OCI-LY7 (cell line): Measurements from ENCODE around the gene WFDC2. TPM values are rescaled to one million over a fixed set of nuclear protein-coding genes. Genes with fewer than 3 reads are reported as not detected.

ENCODE experiments used
- BruUV-seq: library from RNA; stranded (reverse); fragments of 400-500 nt; replicated peaks from 2 replicates; lab custom pipeline; 2021; lab: Mats Ljungman, UMichigan
- CTCF ChIA-PET: fragments of 300-600 bp; sonication (Branson Sonifier 250); formaldehyde crosslinking; loops from one replicate; lab custom pipeline; 2022; ENCODE audit warnings: antibody characterized with exemption; ENCODE audit not compliant: unreplicated experiment; lab: Charles Lee
- POLR2A ChIA-PET: fragments of 300-600 bp; sonication (Branson Sonifier 250); formaldehyde crosslinking; loops from one replicate; lab custom pipeline; 2022; ENCODE audit warnings: antibody characterized with exemption; lab: Charles Lee
- DNase-seq: peaks from one replicate; pipeline ENCODE4 v3.0.0-alpha.2; 2015; ENCODE audit warnings: low spot score
- H2AFZ ChIP-seq: fragments of 200-600 bp; sonication (generic), shearing (Covaris generic); 2 replicates; pipeline ENCODE4 v1.6.1; 2014; ENCODE audit warnings: mild to moderate bottlenecking, antibody characterized with exemption, low read length, moderate library complexity
- H3K27ac ChIP-seq: fragments of 200-600 bp; sonication (generic); 2 replicates; pipeline ENCODE4 v1.5.1; 2014; ENCODE audit warnings: mixed run types, low read depth, mild to moderate bottlenecking, moderate library complexity, low read length, inconsistent platforms; ENCODE audit not compliant: poor library complexity, severe bottlenecking
- H3K36me3 ChIP-seq: fragments of 200-600 bp; sonication (generic); 2 replicates; pipeline ENCODE4 v1.6.1; 2014; ENCODE audit warnings: mild to moderate bottlenecking, antibody characterized with exemption, low read length, moderate library complexity, mixed read lengths; ENCODE audit not compliant: insufficient read depth
- H3K4me1 ChIP-seq: fragments of 200-600 bp; sonication (generic); 2 replicates; pipeline ENCODE4 v1.5.1; 2014; ENCODE audit warnings: mild to moderate bottlenecking, low read length; ENCODE audit not compliant: insufficient read depth, poor library complexity, severe bottlenecking
- H3K4me2 ChIP-seq: fragments of 200-600 bp; sonication (generic); 2 replicates; pipeline ENCODE4 v1.6.1; 2014; ENCODE audit warnings: mild to moderate bottlenecking, low read length
- H3K4me3 ChIP-seq: fragments of 200-600 bp; sonication (generic); 2 replicates; pipeline ENCODE4 v1.5.1; 2014; ENCODE audit warnings: mild to moderate bottlenecking, low read depth, low read length; ENCODE audit not compliant: poor library complexity, severe bottlenecking
- H3K79me2 ChIP-seq: fragments of 200-600 bp; sonication (generic); 2 replicates; pipeline ENCODE4 v1.6.1; 2016; ENCODE audit warnings: low read depth, mild to moderate bottlenecking, low read length, moderate library complexity, mixed read lengths; ENCODE audit not compliant: insufficient read depth
- H3K9me2 ChIP-seq: fragments of 200-600 bp; sonication (generic); 2 replicates; pipeline ENCODE4 v1.6.1; 2016; ENCODE audit warnings: mild to moderate bottlenecking, low read length, mixed read lengths; ENCODE audit not compliant: insufficient read depth
- H3K9me3 ChIP-seq: fragments of 200-600 bp; sonication (generic); 2 replicates; pipeline ENCODE4 v1.6.1; 2014; ENCODE audit warnings: mild to moderate bottlenecking, mixed run types, low read length, mixed read lengths
- H4K20me1 ChIP-seq: fragments of 200-600 bp; sonication (generic); 2 replicates; pipeline ENCODE4 v1.6.1; 2014; ENCODE audit warnings: mild to moderate bottlenecking, antibody characterized with exemption, low read length, moderate library complexity, mixed read lengths; ENCODE audit not compliant: insufficient read depth
- CTCF ChIP-seq: fragments of 200-600 bp; sonication (generic); conservative IDR thresholded peaks from 2 replicates; pipeline ENCODE4 v1.5.1; 2014; ENCODE audit warnings: mild to moderate bottlenecking, antibody characterized with exemption, low read length, moderate library complexity, mixed read lengths
- EZH2phosphoT487 ChIP-seq: fragments of 200-600 bp; sonication (generic); IDR thresholded peaks from 2 replicates; pipeline ENCODE4 v1.6.1; 2018; ENCODE audit warnings: low read depth, borderline replicate concordance, mild to moderate bottlenecking, mixed run types, antibody characterized with exemption, low read length, moderate library complexity, mixed read lengths
- intact Hi-C: fragments of 100-400 bp; cut with micrococcal nuclease; formaldehyde crosslinking; loops from one replicate; pipeline ENCODE4 v1.10.0; 2022; ENCODE audit not compliant: unreplicated experiment
- total RNA-seq, 2 experiments: library from RNA; depleted of rRNA in 1 of 2; stranded (reverse); fragments of >200 nt in 1 of 2; shearing (Covaris generic) in 1 of 2; gene quantifications; 2 replicates each; pipeline ENCODE4 v1.2.3, GENCODE V29; 2014 to 2022

Gene WFDC2
- total RNA-seq, 2 experiments from 2014 or later = 0.46 to 4.4 TPM

GRCh38 chr20:45495501-45495941 is 26.0 kb downstream of the WFDC2 start:
- no peaks in the 10 kb centered on the region for H3K79me2 ChIP-seq
- H3K4me2 ChIP-seq = no peak overlapping the region
- CTCF ChIA-PET = no interaction called here
- DNase-seq = no peak
- H3K4me3 ChIP-seq = no peak overlapping the region
- H3K27ac ChIP-seq = no peak overlapping the region
- intact Hi-C loops = no loop called here
- BruUV-seq = no TSS peak
- H4K20me1 ChIP-seq = no peaks in the 10 kb centered on the region
- no peak overlapping the region for H2AFZ ChIP-seq
- H3K9me2 ChIP-seq = no peaks in the 10 kb centered on the region
- H3K36me3 ChIP-seq = no peaks in the 10 kb centered on the region
- no peaks in the 10 kb centered on the region for H3K9me3 ChIP-seq
- TF ChIP-seq EZH2phosphoT487 (no peak), CTCF (no peak)
- H3K4me1 ChIP-seq = no peaks in the 10 kb centered on the region
- POLR2A ChIA-PET = no interaction called here

- no peaks in the 10 kb centered on the region for H3K4me1 ChIP-seq
- no peaks in the 10 kb centered on the region for H3K9me2 ChIP-seq
- no peaks in the 10 kb centered on the region for H3K9me3 ChIP-seq
- H3K27ac ChIP-seq = no peak overlapping the region
- ChIA-PET CTCF (no interaction called here), POLR2A (no interaction called here)
- no peak for TF ChIP-seq EZH2phosphoT487
- no peaks in the 10 kb centered on the region for H4K20me1 ChIP-seq
- H2AFZ ChIP-seq = no peak overlapping the region
- H3K4me3 ChIP-seq = no peak overlapping the region
- no peaks in the 10 kb centered on the region for H3K36me3 ChIP-seq
- no TSS peak for BruUV-seq
- no peak for DNase-seq
- H3K4me2 ChIP-seq = no peak overlapping the region
- H3K79me2 ChIP-seq = no peaks in the 10 kb centered on the region
- intact Hi-C loops = no loop called here
These were observed 26.6 kb downstream of the WFDC2 start for GRCh38 chr20:45496166-45496565.

GRCh38 chr20:45497971-45498494 is 28.5 kb downstream of the WFDC2 start:
- no TSS peak for BruUV-seq
- Histone ChIP-seq H3K79me2 (no peaks in the 10 kb centered on the region), H2AFZ (no peak overlapping the region), H3K4me2 (no peak overlapping the region), H3K4me1 (no peaks in the 10 kb centered on the region), H3K9me3 (no peaks in the 10 kb centered on the region), H3K4me3 (no peak overlapping the region), H3K36me3 (no peaks in the 10 kb centered on the region), H4K20me1 (no peaks in the 10 kb centered on the region), H3K9me2 (no peaks in the 10 kb centered on the region), H3K27ac (no peak overlapping the region)
- TF ChIP-seq CTCF (no peak), EZH2phosphoT487 (no peak)
- no peak for DNase-seq
- intact Hi-C loops = no loop called here
- POLR2A ChIA-PET = no interaction called here
- CTCF ChIA-PET = no interaction called here
